ENCODE measurements around the gene CSMD2.

The CSMD2 gene

GRCh38 chr1:33501774-33502173, 663.3 kb downstream of the CSMD2 start:
- TF ChIP-seq CTCF (IDR thresholded peaks at IDR 0.05; ENCODE audit: borderline replicate concordance, extremely low read depth, low read length, poor library complexity, severe bottlenecking) (no peak), EZH2 (IDR thresholded peaks at IDR 0.05; ENCODE audit: borderline replicate concordance, low read depth, low read length, severe bottlenecking) (no peak)
- no peak for DNase-seq
- Histone ChIP-seq H3K9me3 (ENCODE audit: insufficient read depth, low read length, severe bottlenecking) (no peaks in the 10 kb centered on the region), H4K20me1 (ENCODE audit: insufficient read depth, low read length) (no peaks in the 10 kb centered on the region), H2AFZ (ENCODE audit: low read depth, low read length) (no peak overlapping the region), H3K4me2 (ENCODE audit: insufficient read depth, low read length) (no peak overlapping the region), H3K27me3 (ENCODE audit: insufficient read depth, low read length, poor library complexity) (no peaks in the 10 kb centered on the region), H3K27ac (ENCODE audit: low read length) (no peak overlapping the region), H3K9ac (ENCODE audit: low read depth, low read length) (no peak overlapping the region), H3K36me3 (ENCODE audit: insufficient read depth, low read length) (no peaks in the 10 kb centered on the region), H3K4me1 (ENCODE audit: insufficient read depth, low read length) (no peaks in the 10 kb centered on the region), H3K4me3 (ENCODE audit: low read depth in 1 of 2, low read length in 2 of 2) (no peak overlapping the region), H3K79me2 (ENCODE audit: insufficient read depth, low read length) (no peaks in the 10 kb centered on the region)
- no peak for ATAC-seq (ENCODE audit: insufficient read depth, low read depth)

GRCh38 chr1:33501309-33501708, 663.7 kb downstream of the CSMD2 start:
- no peaks in the 10 kb centered on the region for H3K36me3 ChIP-seq (ENCODE audit: insufficient read depth, low read length)
- no peaks in the 10 kb centered on the region for H4K20me1 ChIP-seq (ENCODE audit: insufficient read depth, low read length)
- no peaks in the 10 kb centered on the region for H3K79me2 ChIP-seq (ENCODE audit: insufficient read depth, low read length)
- DNase-seq: no peak
- no peaks in the 10 kb centered on the region for H3K4me1 ChIP-seq (ENCODE audit: insufficient read depth, low read length)
- ATAC-seq (ENCODE audit: insufficient read depth, low read depth): no peak
- no peak overlapping the region for H3K9ac ChIP-seq (ENCODE audit: low read depth, low read length)
- TF ChIP-seq CTCF (IDR thresholded peaks at IDR 0.05; ENCODE audit: borderline replicate concordance, extremely low read depth, low read length, poor library complexity, severe bottlenecking): no peak
- no peak for TF ChIP-seq EZH2 (IDR thresholded peaks at IDR 0.05; ENCODE audit: borderline replicate concordance, low read depth, low read length, severe bottlenecking)
- H3K9me3 ChIP-seq (ENCODE audit: insufficient read depth, low read length, severe bottlenecking): no peaks in the 10 kb centered on the region
- H3K27me3 ChIP-seq (ENCODE audit: insufficient read depth, low read length, poor library complexity): no peaks in the 10 kb centered on the region
- no peak overlapping the region for H3K4me2 ChIP-seq (ENCODE audit: insufficient read depth, low read length)
- no peak overlapping the region for H3K4me3 ChIP-seq (ENCODE audit: low read depth in 1 of 2, low read length in 2 of 2)
- no peak overlapping the region for H2AFZ ChIP-seq (ENCODE audit: low read depth, low read length)
- H3K27ac ChIP-seq (ENCODE audit: low read length): no peak overlapping the region

- no peak overlapping the region for H3K27ac ChIP-seq (ENCODE audit: low read length)
- H3K36me3 ChIP-seq (ENCODE audit: insufficient read depth, low read length): peaks cover 3% of the 10 kb centered on the region; the same call in 1 of the 2 replicates
- H3K79me2 ChIP-seq (ENCODE audit: insufficient read depth, low read length): no peaks in the 10 kb centered on the region
- H4K20me1 ChIP-seq (ENCODE audit: insufficient read depth, low read length): no peaks in the 10 kb centered on the region
- TF ChIP-seq EZH2 (IDR thresholded peaks at IDR 0.05; ENCODE audit: borderline replicate concordance, low read depth, low read length, severe bottlenecking): no peak
- peak; percentile 24 for TF ChIP-seq CTCF (IDR thresholded peaks at IDR 0.05; ENCODE audit: borderline replicate concordance, extremely low read depth, low read length, poor library complexity, severe bottlenecking)
- no peak for ATAC-seq (ENCODE audit: insufficient read depth, low read depth)
- no peaks in the 10 kb centered on the region for H3K4me1 ChIP-seq (ENCODE audit: insufficient read depth, low read length)
- no peak overlapping the region for H2AFZ ChIP-seq (ENCODE audit: low read depth, low read length)
- H3K9me3 ChIP-seq (ENCODE audit: insufficient read depth, low read length, severe bottlenecking): peaks cover 2% of the 10 kb centered on the region
- H3K27me3 ChIP-seq (ENCODE audit: insufficient read depth, low read length, poor library complexity): no peaks in the 10 kb centered on the region
- H3K4me2 ChIP-seq (ENCODE audit: insufficient read depth, low read length): no peak overlapping the region
- no peak for DNase-seq
- H3K9ac ChIP-seq (ENCODE audit: low read depth, low read length): no peak overlapping the region
- no peak overlapping the region for H3K4me3 ChIP-seq (ENCODE audit: low read depth in 1 of 2, low read length in 2 of 2)
These were observed 664.5 kb downstream of the CSMD2 start for GRCh38 chr1:33500547-33500946.

- H4K20me1 ChIP-seq (ENCODE audit: insufficient read depth, low read length): no peaks in the 10 kb centered on the region
- no peak overlapping the region for H3K4me2 ChIP-seq (ENCODE audit: insufficient read depth, low read length)
- H3K4me3 ChIP-seq (ENCODE audit: low read depth in 1 of 2, low read length in 2 of 2): no peak overlapping the region
- TF ChIP-seq CTCF (IDR thresholded peaks at IDR 0.05; ENCODE audit: borderline replicate concordance, extremely low read depth, low read length, poor library complexity, severe bottlenecking): no peak
- no peak for TF ChIP-seq EZH2 (IDR thresholded peaks at IDR 0.05; ENCODE audit: borderline replicate concordance, low read depth, low read length, severe bottlenecking)
- no peak overlapping the region for H2AFZ ChIP-seq (ENCODE audit: low read depth, low read length)
- no peak overlapping the region for H3K9ac ChIP-seq (ENCODE audit: low read depth, low read length)
- H3K36me3 ChIP-seq (ENCODE audit: insufficient read depth, low read length): peaks cover 27% of the 10 kb centered on the region
- no peak overlapping the region for H3K27ac ChIP-seq (ENCODE audit: low read length)
- ATAC-seq (ENCODE audit: insufficient read depth, low read depth) (no peak), DNase-seq (no peak)
- no peaks in the 10 kb centered on the region for H3K79me2 ChIP-seq (ENCODE audit: insufficient read depth, low read length)
- H3K27me3 ChIP-seq (ENCODE audit: insufficient read depth, low read length, poor library complexity): no peaks in the 10 kb centered on the region
- H3K4me1 ChIP-seq (ENCODE audit: insufficient read depth, low read length): no peaks in the 10 kb centered on the region
- H3K9me3 ChIP-seq (ENCODE audit: insufficient read depth, low read length, severe bottlenecking): peaks cover 29% of the 10 kb centered on the region
These were observed 667.6 kb downstream of the CSMD2 start for GRCh38 chr1:33497410-33497809.
